IPS-18c (cell line): ENCODE data around the gene TFDP2.
"Not testable (repeated sequence)": the region's sequence is repeated elsewhere in the genome, so short reads cannot be mapped to it uniquely, and the experiment has no call there.

ENCODE experiments used
- H3K4me3 ChIP-seq: 2 replicates; pipeline ENCODE4 v1.7.0; 2013; ENCODE audit warnings: low read depth, mild to moderate bottlenecking, low read length, moderate library complexity; ENCODE audit not compliant: insufficient read depth
- H3K9me3 ChIP-seq: one replicate; pipeline ENCODE4 v1.6.1; 2013; ENCODE audit warnings: mild to moderate bottlenecking, low read length, moderate library complexity; ENCODE audit not compliant: control insufficient read depth, insufficient read depth

TFDP2 gene

GRCh38 chr3:142140608-142141285 is 8.6 kb downstream of the TFDP2 start:
- not testable (repeated sequence) for H3K4me3 ChIP-seq, H3K9me3 ChIP-seq

- H3K4me3 ChIP-seq, H3K9me3 ChIP-seq: not testable (repeated sequence)
These were observed 12.3 kb downstream of the TFDP2 start for GRCh38 chr3:142137089-142137488.

- no peak overlapping the region for H3K4me3 ChIP-seq
These were observed 14.5 kb downstream of the TFDP2 start for GRCh38 chr3:142134799-142135325.

GRCh38 chr3:142129516-142130171 is 19.7 kb downstream of the TFDP2 start:
- no peak overlapping the region for H3K4me3 ChIP-seq
- H3K9me3 ChIP-seq = no peaks in the 10 kb centered on the region

More at GRCh38 chr3:142134799-142135325, 14.5 kb downstream of the TFDP2 start:
- H3K9me3 ChIP-seq = no peaks in the 10 kb centered on the region

GRCh38 chr3:142127941-142128658 is 21.2 kb downstream of the TFDP2 start:
- H3K4me3 ChIP-seq = no peak overlapping the region

GRCh38 chr3:142124243-142124642 is 25.1 kb downstream of the TFDP2 start:
- H3K4me3 ChIP-seq = no peak overlapping the region
- no peaks in the 10 kb centered on the region for H3K9me3 ChIP-seq

More at GRCh38 chr3:142127941-142128658, 21.2 kb downstream of the TFDP2 start:
- H3K9me3 ChIP-seq = no peaks in the 10 kb centered on the region

- H3K9me3 ChIP-seq = no peaks in the 10 kb centered on the region
These were observed 28.6 kb downstream of the TFDP2 start for GRCh38 chr3:142120707-142121106.

GRCh38 chr3:142118911-142119310 is 30.4 kb downstream of the TFDP2 start:
- Histone ChIP-seq H3K9me3 (no peaks in the 10 kb centered on the region), H3K4me3 (no peak overlapping the region)

More at GRCh38 chr3:142120707-142121106, 28.6 kb downstream of the TFDP2 start:
- no peak overlapping the region for H3K4me3 ChIP-seq

- Histone ChIP-seq H3K9me3 (no peaks in the 10 kb centered on the region), H3K4me3 (no peak overlapping the region)
These were observed 32.1 kb downstream of the TFDP2 start for GRCh38 chr3:142117056-142117851.

- no peak overlapping the region for H3K4me3 ChIP-seq
- H3K9me3 ChIP-seq = no peaks in the 10 kb centered on the region
These were observed 33.3 kb downstream of the TFDP2 start for GRCh38 chr3:142115867-142116668.

- Histone ChIP-seq H3K9me3 (no peaks in the 10 kb centered on the region), H3K4me3 (no peak overlapping the region)
These were observed 36.7 kb downstream of the TFDP2 start for GRCh38 chr3:142112601-142113000.

- no peak overlapping the region for H3K4me3 ChIP-seq
- no peaks in the 10 kb centered on the region for H3K9me3 ChIP-seq
These were observed 42.8 kb downstream of the TFDP2 start for GRCh38 chr3:142106548-142106947.

- no peak overlapping the region for H3K4me3 ChIP-seq
- H3K9me3 ChIP-seq = no peaks in the 10 kb centered on the region
These were observed 43.4 kb downstream of the TFDP2 start for GRCh38 chr3:142105991-142106390.

- Histone ChIP-seq H3K9me3 (no peaks in the 10 kb centered on the region), H3K4me3 (no peak overlapping the region)
These were observed 44.6 kb downstream of the TFDP2 start for GRCh38 chr3:142104763-142105162.

- H3K9me3 ChIP-seq = no peaks in the 10 kb centered on the region
- H3K4me3 ChIP-seq = no peak overlapping the region
These were observed 50.4 kb downstream of the TFDP2 start for GRCh38 chr3:142098964-142099363.

GRCh38 chr3:142097099-142097843 is 52.1 kb downstream of the TFDP2 start:
- Histone ChIP-seq H3K4me3 (no peak overlapping the region), H3K9me3 (no peaks in the 10 kb centered on the region)
